Endothelial cell of umbilical vein (primary cell): ENCODE measurements around the gene SESN3. TPM values are rescaled to one million over a fixed set of nuclear protein-coding genes. Genes with fewer than 3 reads are reported as not detected.

Source experiments
- BruUV-seq: library from RNA; stranded (reverse); fragments of 400-500 nt; replicated peaks from 2 replicates; lab custom pipeline; 2021; lab: Mats Ljungman, UMichigan
- CTCF ChIA-PET: fragments of 300-600, 350-600 bp; sonication (Branson Sonifier 250); formaldehyde crosslinking; loops from one replicate; lab custom pipeline; 2021; ENCODE audit warnings: antibody characterized with exemption, inconsistent platforms; lab: Charles Lee
- POLR2A ChIA-PET: fragments of 300-600, 350-600 bp; sonication (Branson Sonifier 250); formaldehyde crosslinking; loops from one replicate; lab custom pipeline; 2021; ENCODE audit warnings: antibody characterized with exemption, inconsistent platforms; lab: Charles Lee
- DNase-seq: peaks from one replicate; pipeline ENCODE4 v3.0.0-alpha.2; 2011; ENCODE audit warnings: low read depth, low spot score
- FAIRE-seq: peaks from 2 replicates; lab custom pipeline; 2011; peaks lifted over from hg19 to GRCh38; lab: Jason Lieb, UNC
- H2AFZ ChIP-seq: 2 replicates; pipeline ENCODE4 v1.6.0; 2012; ENCODE audit warnings: low read depth, low read length, control low read depth, inconsistent platforms
- H3K27ac ChIP-seq: 2 replicates; pipeline ENCODE4 v1.5.1; 2011; ENCODE audit warnings: low read depth, mild to moderate bottlenecking, control low read depth, low read length, moderate library complexity; ENCODE audit not compliant: insufficient read depth
- H3K27me3 ChIP-seq, 2 experiments: 2 replicates each; pipeline versions ENCODE4 v1.6.0 to v1.6.1; 2011; ENCODE audit warnings: low read length in 2 of 2, mixed read lengths in 1 of 2; ENCODE audit not compliant: control insufficient read depth in 2 of 2, insufficient read depth in 2 of 2
- H3K36me3 ChIP-seq, 2 experiments: 2 replicates in 1 of 2; 3 replicates in 1 of 2; pipeline ENCODE4 v1.5.1; 2011; ENCODE audit warnings: low read length in 2 of 2, mild to moderate bottlenecking in 1 of 2, moderate library complexity in 1 of 2; ENCODE audit not compliant: control insufficient read depth in 2 of 2, insufficient read depth in 2 of 2; ENCODE audit errors: extremely low read depth in 1 of 2
- H3K4me1 ChIP-seq: 3 replicates; pipeline ENCODE4 v1.5.1; 2011; ENCODE audit warnings: mild to moderate bottlenecking, low read length; ENCODE audit not compliant: control insufficient read depth, insufficient read depth; ENCODE audit errors: extremely low read depth
- H3K4me2 ChIP-seq: 2 replicates; pipeline ENCODE4 v1.6.1; 2011; ENCODE audit warnings: low read length, control low read depth, mixed read lengths; ENCODE audit not compliant: insufficient read depth
- H3K4me3 ChIP-seq, 3 experiments: fragments of 200-600 bp in 1 of 3; sonication (generic), shearing (Covaris generic) in 1 of 3; replicated peaks in 1 of 3; 2 replicates each; pipeline ENCODE4 v1.5.1; 2011 to 2016; ENCODE audit warnings: control low read depth in 3 of 3, low read length in 3 of 3, mild to moderate bottlenecking in 2 of 3, inconsistent platforms in 1 of 3, low read depth in 1 of 3, moderate library complexity in 1 of 3; ENCODE audit not compliant: insufficient read depth in 1 of 3
- H3K79me2 ChIP-seq: 2 replicates; pipeline ENCODE4 v1.6.0; 2012; ENCODE audit warnings: low read length, inconsistent platforms; ENCODE audit not compliant: control insufficient read depth, insufficient read depth
- H3K9ac ChIP-seq: replicated peaks from 2 replicates; pipeline ENCODE3; 2011; ENCODE audit warnings: low read length, control low read depth; ENCODE audit not compliant: insufficient read depth; ENCODE audit errors: extremely low read depth
- H3K9me1 ChIP-seq: replicated peaks from 3 replicates; pipeline ENCODE4 v1.6.0; 2011; ENCODE audit warnings: mild to moderate bottlenecking, low read length; ENCODE audit not compliant: control insufficient read depth, insufficient read depth; ENCODE audit errors: extremely low read depth
- H3K9me3 ChIP-seq: replicated peaks from 2 replicates; pipeline ENCODE4 v1.5.1; 2012; ENCODE audit warnings: low read length, inconsistent platforms; ENCODE audit not compliant: control insufficient read depth, insufficient read depth
- H4K20me1 ChIP-seq: replicated peaks from 2 replicates; pipeline ENCODE3; 2011; ENCODE audit warnings: mild to moderate bottlenecking, low read length; ENCODE audit not compliant: control insufficient read depth, insufficient read depth; ENCODE audit errors: extremely low read depth
- CTCF ChIP-seq, 2 donors: IDR thresholded peaks; 1 replicate in 1 of 2; 2 replicates in 1 of 2; pipeline ENCODE4 v1.5.1; 2011; ENCODE audit warnings: low read length in 2 of 2, mild to moderate bottlenecking in 2 of 2, moderate library complexity in 2 of 2, control low read depth in 1 of 2, inconsistent platforms in 1 of 2, low read depth in 1 of 2; ENCODE audit not compliant: insufficient read depth in 1 of 2; ENCODE audit errors: extremely low read depth in 1 of 2
- EZH2 ChIP-seq: IDR thresholded peaks from 2 replicates; pipeline ENCODE4 v1.6.1; 2012; ENCODE audit warnings: borderline replicate concordance, low read depth, mild to moderate bottlenecking, moderate library complexity, low read length, inconsistent platforms; ENCODE audit not compliant: severe bottlenecking
- GATA2 ChIP-seq: IDR thresholded peaks from 2 replicates; pipeline ENCODE4 v1.7.0; 2011; ENCODE audit warnings: low read depth, mild to moderate bottlenecking, moderate library complexity, mixed read lengths, low read length; ENCODE audit not compliant: insufficient read length, insufficient read depth
- MAX ChIP-seq: IDR thresholded peaks from 2 replicates; pipeline ENCODE4 v1.6.1; 2011; ENCODE audit not compliant: insufficient read depth, insufficient read length
- MYC ChIP-seq: IDR thresholded peaks from one replicate; pipeline ENCODE4 v1.6.1; 2011; ENCODE audit warnings: mild to moderate bottlenecking, low read depth, low read length
- dilution Hi-C: fragments of 300-500 bp; cut with MboI; formaldehyde crosslinking; loops from one replicate; pipeline ENCODE4 v1.15.0; 2019; ENCODE audit warnings: low sequenced_read_pairs; ENCODE audit not compliant: extremely low pct_ligation_motif_present
- intact Hi-C: fragments of 100-400 bp; cut with micrococcal nuclease; formaldehyde crosslinking; loops from one replicate; pipeline ENCODE4 v1.10.0; 2022
- polyA plus RNA-seq, 4 experiments: library from polyadenylated mRNA; depleted of rRNA in 3 of 4; stranded (reverse) in 3 of 4; unstranded in 1 of 4; fragments of >200 nt; gene quantifications; 2 replicates each; pipeline versions ENCODE4 v1.2.1 to v1.2.3, GENCODE V29; 2011 to 2012; ENCODE audit warnings: missing spikeins in 1 of 4
- total RNA-seq: library from RNA; stranded (reverse); gene quantifications from 2 replicates; pipeline ENCODE4 v1.2.3, GENCODE V29; 2021

Gene SESN3
- total and polyA plus RNA-seq, 2 donors (not counting 3 experiments of a cell fraction or from before 2014, with no cell fraction given) = 1.6 to 6.9 TPM

- dilution Hi-C loops = no loop called here
Observed at GRCh38 chr11:95239871-95240649, 9.1 kb upstream of the SESN3 start.

GRCh38 chr11:95232666-95233065, 1.7 kb upstream of the SESN3 start:
- FAIRE-seq (no peak), DNase-seq (no peak)
- Histone ChIP-seq H3K79me2 (no peaks in the 10 kb centered on the region), H3K9ac (peak overlapping the region; percentile 26), H3K27ac (no peak overlapping the region), H3K36me3 (no peaks in the 10 kb centered on the region), H3K9me3 (no peaks in the 10 kb centered on the region), H4K20me1 (no peaks in the 10 kb centered on the region), H2AFZ (peak overlapping the region; percentile 93), H3K27me3 (peaks cover 15 to 43% of the 10 kb centered on the region in 2 experiments), H3K9me1 (no peaks in the 10 kb centered on the region), H3K4me3 (peak overlapping the region in 1 of 3 experiments; percentile 41), H3K4me1 (peaks cover 11% of the 10 kb centered on the region), H3K4me2 (peak overlapping the region; percentile 92)
- no TSS peak for BruUV-seq
- ChIA-PET POLR2A (no interaction called here), CTCF (interaction anchor here (0.6 to 2.0 kb wide), 3 partner anchors 28 to 473 kb away, joined by 3 to 16 read pairs (median 5); no protein-coding TSS in a partner anchor)
- dilution Hi-C loops (no loop called here), intact Hi-C loops (loop anchor here (5.0 kb wide), 1 partner anchor 530 kb away; no protein-coding TSS in a partner anchor)
- TF ChIP-seq CTCF (IDR thresholded peaks at IDR 0.05; ENCODE audit: extremely low read depth in 1 of 2, insufficient read depth in 1 of 2, low read depth in 1 of 2, low read length in 2 of 2) (no peak), EZH2 (no peak), GATA2 (no peak), MYC (no peak)

More at GRCh38 chr11:95239871-95240649, 9.1 kb upstream of the SESN3 start:
- Histone ChIP-seq H3K4me1 (no peaks in the 10 kb centered on the region), H3K4me2 (no peak overlapping the region), H3K79me2 (no peaks in the 10 kb centered on the region), H3K4me3 (no peak overlapping the region), H3K9ac (no peak overlapping the region), H3K9me1 (no peaks in the 10 kb centered on the region), H3K27ac (no peak overlapping the region), H3K9me3 (no peaks in the 10 kb centered on the region), H2AFZ (no peak overlapping the region), H4K20me1 (no peaks in the 10 kb centered on the region), H3K36me3 (no peaks in the 10 kb centered on the region), H3K27me3 (peaks cover 7% of the 10 kb centered on the region in 2 experiments)
- CTCF ChIA-PET = no interaction called here
- POLR2A ChIA-PET = no interaction called here
- no TSS peak for BruUV-seq
- FAIRE-seq = no peak
- DNase-seq = no peak
- TF ChIP-seq MAX = no peak
- intact Hi-C loops = loop anchor here (5.0 kb wide), 1 partner anchor 212 kb away; no protein-coding TSS in a partner anchor
